ENCODE results near the gene RDH13. TPM values are rescaled to one million over a fixed set of nuclear protein-coding genes. Genes with fewer than 3 reads are reported as not detected.

The RDH13 gene
- polyA plus RNA-seq, 1 of the 3 experiments (the other 2 are of a cell fraction) = 9.6 TPM

DNA sequence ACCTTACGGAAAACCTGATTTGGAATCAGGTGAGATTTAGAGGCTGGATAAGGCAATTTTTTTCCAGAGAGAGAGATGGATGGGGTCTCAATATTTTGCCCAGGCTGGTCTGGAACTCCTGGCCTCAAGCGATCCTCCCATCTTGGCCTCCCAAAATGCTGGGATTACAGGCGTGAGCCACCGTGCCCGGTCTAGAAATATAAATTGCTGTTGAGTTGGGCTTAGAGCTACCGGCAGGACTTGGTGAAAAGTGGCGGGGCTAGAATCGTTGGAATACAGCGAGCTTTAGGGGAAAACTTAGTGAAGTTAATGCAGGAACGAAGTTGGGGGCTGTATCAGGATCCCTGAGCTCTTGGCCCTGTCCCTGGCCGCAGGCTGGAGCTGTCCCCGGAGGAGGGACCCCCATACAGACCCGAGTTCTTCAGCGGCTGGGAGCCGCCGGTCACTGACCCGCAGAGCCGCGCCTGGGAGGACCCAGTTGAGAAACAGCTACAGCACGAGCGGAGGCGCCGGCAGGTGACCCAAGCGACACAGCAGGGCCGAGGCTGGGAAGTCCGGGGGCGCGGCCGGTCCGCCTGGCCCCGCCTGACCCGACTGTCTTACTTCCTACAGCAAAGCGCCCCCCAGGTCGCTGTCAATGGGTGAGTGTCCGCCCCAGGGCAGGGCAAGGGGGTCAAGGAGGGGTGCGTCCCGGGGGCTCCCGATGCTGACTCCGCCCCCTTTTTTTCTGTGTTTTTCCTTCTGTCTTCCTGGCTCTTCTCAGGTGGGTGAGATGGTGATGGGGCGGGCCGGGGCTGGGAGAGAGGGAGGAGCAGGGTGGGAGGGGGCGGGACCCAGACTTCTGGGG is 20.3 kb upstream of the RDH13 start:
- CTCF ChIA-PET = interaction anchor here (1.3 to 1.8 kb wide), 3 partner anchors 49 to 58 kb away, joined by 3 to 7 read pairs (median 5); no protein-coding TSS in a partner anchor
- 91% methylated on average over 41 of the region's 42 CpGs for WGBS (ENCODE audit: low lambda C conversion rate)

More for the DNA sequence above, 20.3 kb upstream of the RDH13 start:
- no peak overlapping the region for H3K27ac ChIP-seq (ENCODE audit: low read depth in 2 of 2, low read length in 1 of 2)
- H3F3A ChIP-seq (replicated peaks; ENCODE audit: insufficient read depth) = peaks cover 16% of the 10 kb centered on the region
- POLR2A ChIA-PET = no interaction called here
- no peak overlapping the region for H3K9ac ChIP-seq
- no peaks in the 10 kb centered on the region for H3K79me2 ChIP-seq (ENCODE audit: insufficient read depth)
- H4K20me1 ChIP-seq (ENCODE audit: insufficient read depth) = peaks cover 11% of the 10 kb centered on the region
- peaks cover 9 to 39% of the 10 kb centered on the region in 2 experiments; a peak in 2 of 4 replicates for H3K4me1 ChIP-seq (ENCODE audit: control insufficient read depth in 1 of 2, insufficient read depth in 2 of 2, low read depth in 1 of 2, low read length in 1 of 2)
- no peaks in the 10 kb centered on the region for H3K36me3 ChIP-seq (replicated peaks in 1 of 2; ENCODE audit: control insufficient read depth in 1 of 2, insufficient read depth in 2 of 2, low read length in 1 of 2)
- no peaks in the 10 kb centered on the region for H3K9me3 ChIP-seq
- H3K4me3 ChIP-seq (ENCODE audit: low read depth in 2 of 2, low read length in 1 of 2) = no peak overlapping the region
- H2AFZ ChIP-seq (ENCODE audit: low read depth) = no peak overlapping the region
- H3K27me3 ChIP-seq (ENCODE audit: insufficient read depth) = no peaks in the 10 kb centered on the region
- H3K4me2 ChIP-seq = no peak overlapping the region
- H3K9me2 ChIP-seq = no peaks in the 10 kb centered on the region
- TF ChIP-seq, protein P1, sequence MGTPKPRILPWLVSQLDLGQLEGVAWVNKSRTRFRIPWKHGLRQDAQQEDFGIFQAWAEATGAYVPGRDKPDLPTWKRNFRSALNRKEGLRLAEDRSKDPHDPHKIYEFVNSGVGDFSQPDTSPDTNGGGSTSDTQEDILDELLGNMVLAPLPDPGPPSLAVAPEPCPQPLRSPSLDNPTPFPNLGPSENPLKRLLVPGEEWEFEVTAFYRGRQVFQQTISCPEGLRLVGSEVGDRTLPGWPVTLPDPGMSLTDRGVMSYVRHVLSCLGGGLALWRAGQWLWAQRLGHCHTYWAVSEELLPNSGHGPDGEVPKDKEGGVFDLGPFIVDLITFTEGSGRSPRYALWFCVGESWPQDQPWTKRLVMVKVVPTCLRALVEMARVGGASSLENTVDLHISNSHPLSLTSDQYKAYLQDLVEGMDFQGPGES (IDR thresholded peaks at IDR 0.05; ENCODE audit: low read depth, low read length) = no peak
- TF ChIP-seq, protein P2, sequence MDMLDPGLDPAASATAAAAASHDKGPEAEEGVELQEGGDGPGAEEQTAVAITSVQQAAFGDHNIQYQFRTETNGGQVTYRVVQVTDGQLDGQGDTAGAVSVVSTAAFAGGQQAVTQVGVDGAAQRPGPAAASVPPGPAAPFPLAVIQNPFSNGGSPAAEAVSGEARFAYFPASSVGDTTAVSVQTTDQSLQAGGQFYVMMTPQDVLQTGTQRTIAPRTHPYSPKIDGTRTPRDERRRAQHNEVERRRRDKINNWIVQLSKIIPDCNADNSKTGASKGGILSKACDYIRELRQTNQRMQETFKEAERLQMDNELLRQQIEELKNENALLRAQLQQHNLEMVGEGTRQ (IDR thresholded peaks at IDR 0.05; ENCODE audit: borderline replicate concordance, low read depth, low read length) = no peak
- TF ChIP-seq RCOR1 (IDR thresholded peaks at IDR 0.05; ENCODE audit: low read length) (no peak), TAF1 (IDR thresholded peaks at IDR 0.05; ENCODE audit: borderline replicate concordance, low read depth, low read length) (no peak), GABPA (IDR thresholded peaks at IDR 0.05; ENCODE audit: low read depth) (no peak), NRF1 (IDR thresholded peaks at IDR 0.05; ENCODE audit: low read depth, low read length) (no peak), ELF1 (IDR thresholded peaks at IDR 0.05) (no peak), FOXM1 (IDR thresholded peaks at IDR 0.05; ENCODE audit: low read depth) (no peak), SMC3 (IDR thresholded peaks at IDR 0.05; ENCODE audit: low read depth, low read length) (no peak), YY1 (IDR thresholded peaks at IDR 0.05; ENCODE audit: low read depth) (no peak), POLR2AphosphoS5 (IDR thresholded peaks at IDR 0.05; ENCODE audit: low read depth, low read length) (no peak), NFIC (IDR thresholded peaks at IDR 0.05; ENCODE audit: borderline replicate concordance) (no peak), MEF2A (IDR thresholded peaks at IDR 0.05; ENCODE audit: borderline replicate concordance, low read depth) (no peak), EZH2phosphoT487 (IDR thresholded peaks at IDR 0.05; ENCODE audit: borderline replicate concordance, low read depth) (no peak), RAD21 (IDR thresholded peaks at IDR 0.05; ENCODE audit: low read length) (no peak), FOSL2 (IDR thresholded peaks at IDR 0.05; ENCODE audit: borderline replicate concordance, low read depth) (no peak)
- TF ChIP-seq, protein P3, sequence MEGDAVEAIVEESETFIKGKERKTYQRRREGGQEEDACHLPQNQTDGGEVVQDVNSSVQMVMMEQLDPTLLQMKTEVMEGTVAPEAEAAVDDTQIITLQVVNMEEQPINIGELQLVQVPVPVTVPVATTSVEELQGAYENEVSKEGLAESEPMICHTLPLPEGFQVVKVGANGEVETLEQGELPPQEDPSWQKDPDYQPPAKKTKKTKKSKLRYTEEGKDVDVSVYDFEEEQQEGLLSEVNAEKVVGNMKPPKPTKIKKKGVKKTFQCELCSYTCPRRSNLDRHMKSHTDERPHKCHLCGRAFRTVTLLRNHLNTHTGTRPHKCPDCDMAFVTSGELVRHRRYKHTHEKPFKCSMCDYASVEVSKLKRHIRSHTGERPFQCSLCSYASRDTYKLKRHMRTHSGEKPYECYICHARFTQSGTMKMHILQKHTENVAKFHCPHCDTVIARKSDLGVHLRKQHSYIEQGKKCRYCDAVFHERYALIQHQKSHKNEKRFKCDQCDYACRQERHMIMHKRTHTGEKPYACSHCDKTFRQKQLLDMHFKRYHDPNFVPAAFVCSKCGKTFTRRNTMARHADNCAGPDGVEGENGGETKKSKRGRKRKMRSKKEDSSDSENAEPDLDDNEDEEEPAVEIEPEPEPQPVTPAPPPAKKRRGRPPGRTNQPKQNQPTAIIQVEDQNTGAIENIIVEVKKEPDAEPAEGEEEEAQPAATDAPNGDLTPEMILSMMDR (IDR thresholded peaks at IDR 0.05) = no peak
- TF ChIP-seq, protein P4, sequence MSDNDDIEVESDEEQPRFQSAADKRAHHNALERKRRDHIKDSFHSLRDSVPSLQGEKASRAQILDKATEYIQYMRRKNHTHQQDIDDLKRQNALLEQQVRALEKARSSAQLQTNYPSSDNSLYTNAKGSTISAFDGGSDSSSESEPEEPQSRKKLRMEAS (IDR thresholded peaks at IDR 0.05; ENCODE audit: low read depth) = no peak
- no peak for DNase-seq
